ENCODE results near the gene RBMXL2.

- peak in 1 of 2 donors; percentile 20 for TF ChIP-seq CTCF (conservative IDR thresholded peaks at IDR 0.05 in 1 of 2, IDR thresholded peaks at IDR 0.05 in 1 of 2; ENCODE audit: extremely low read depth in 1 of 2, insufficient read depth in 1 of 2, low read depth in 1 of 2, low read length in 2 of 2)
- TF ChIP-seq EZH2 (IDR thresholded peaks at IDR 0.05; ENCODE audit: borderline replicate concordance, low read length) = no peak
Observed at GRCh38 chr11:7072401-7073028, 16.3 kb upstream of the RBMXL2 start.

Data from mammary epithelial cell (primary cell).